Measurements from ENCODE around the gene C2CD2. TPM values are rescaled to one million over a fixed set of nuclear protein-coding genes. Genes with fewer than 3 reads are reported as not detected.

The C2CD2 gene
- total RNA-seq, 5 donors from 2014 or later (not counting 1 experiment from before 2014, with no cell fraction given) = 7.7 to 15.0 (median 9.5) TPM

DNA sequence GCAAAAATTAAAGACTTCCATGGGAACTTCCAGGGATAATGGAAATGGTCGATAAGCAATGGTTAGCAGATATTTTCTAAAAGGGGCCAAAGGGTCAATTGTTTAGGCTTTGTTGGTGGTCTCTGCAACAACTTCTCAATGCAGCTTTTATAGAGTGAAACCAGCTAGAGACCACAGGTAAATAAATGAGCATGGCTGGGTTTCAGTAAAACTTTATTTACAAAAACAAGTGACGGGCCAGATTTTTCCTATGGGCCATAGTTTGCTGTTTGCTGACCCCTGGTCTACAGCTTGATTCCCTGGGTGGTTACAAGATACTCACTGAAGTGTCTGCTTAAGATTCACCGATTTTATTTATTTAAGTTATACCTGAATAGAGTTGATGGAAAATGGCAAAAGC lies 52.0 kb downstream of the C2CD2 start:
- peaks cover 50% of the 10 kb centered on the region for H3K36me3 Mint-ChIP-seq
- H3K9me3 Mint-ChIP-seq = no peaks in the 10 kb centered on the region
- H3K4me3 Mint-ChIP-seq = no peak overlapping the region
- Histone ChIP-seq H3K9me3 (no peaks in the 10 kb centered on the region), H3K27ac (ENCODE audit: low read length) (no peak overlapping the region), H3K4me3 (ENCODE audit: control insufficient read depth in 1 of 2, extremely low read depth in 1 of 2, low read length in 1 of 2) (no peak overlapping the region), H3K4me1 (ENCODE audit: control insufficient read depth in 1 of 2, extremely low read depth in 1 of 2, insufficient read depth in 2 of 2, low read length in 2 of 2) (peaks cover 0 to 13% of the 10 kb centered on the region in 2 experiments), H3K27me3 (replicated peaks in 1 of 2; ENCODE audit: control insufficient read depth in 2 of 2, extremely low read depth in 1 of 2, insufficient read depth in 2 of 2, low read length in 1 of 2) (no peaks in the 10 kb centered on the region), H3K36me3 (ENCODE audit: control insufficient read depth in 2 of 2, extremely low read depth in 1 of 2, insufficient read depth in 1 of 2, low read length in 1 of 2) (peaks cover 6 to 7% of the 10 kb centered on the region in 2 donors)
- WGBS (ENCODE audit: insufficient coverage) = 100% methylated on average over 1 of the region's 3 CpGs
- ChIA-PET CTCF (no interaction called here), POLR2A (no interaction called here)
- no peak overlapping the region for H3K27ac Mint-ChIP-seq
- no peak for DNase-seq
- ATAC-seq (replicated peaks in 1 of 4) = no peak
- H3K4me1 Mint-ChIP-seq = peaks cover 10 to 26% (median 26%) of the 10 kb centered on the region in 3 donors
- no peaks in the 10 kb centered on the region for H3K27me3 Mint-ChIP-seq

DNA sequence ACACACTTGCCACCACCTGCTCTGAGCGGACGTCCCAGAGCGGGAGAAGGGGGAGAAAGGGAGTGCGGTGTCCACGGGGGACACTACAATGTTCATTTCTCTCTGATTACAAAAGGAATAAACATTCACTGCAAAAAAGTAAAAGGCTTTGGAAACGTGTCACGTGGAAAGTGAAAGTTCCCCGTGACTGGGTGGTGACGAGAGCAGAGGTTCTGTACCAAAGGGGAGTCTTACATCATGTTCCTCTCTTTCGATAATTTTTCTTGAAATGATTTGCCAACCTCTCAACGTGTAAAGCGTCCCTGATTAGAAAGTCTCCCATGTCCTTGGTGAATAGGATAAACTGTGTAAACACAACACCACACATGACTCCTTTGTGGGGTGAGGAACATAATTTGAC lies 52.7 kb downstream of the C2CD2 start:
- Histone ChIP-seq H3K9me3 (no peaks in the 10 kb centered on the region), H3K4me1 (ENCODE audit: control insufficient read depth in 1 of 2, extremely low read depth in 1 of 2, insufficient read depth in 2 of 2, low read length in 2 of 2) (peaks cover 1 to 15% of the 10 kb centered on the region in 2 experiments), H3K36me3 (ENCODE audit: control insufficient read depth in 2 of 2, extremely low read depth in 1 of 2, insufficient read depth in 1 of 2, low read length in 1 of 2) (peaks cover 5 to 6% of the 10 kb centered on the region in 2 donors), H3K27me3 (replicated peaks in 1 of 2; ENCODE audit: control insufficient read depth in 2 of 2, extremely low read depth in 1 of 2, insufficient read depth in 2 of 2, low read length in 1 of 2) (no peaks in the 10 kb centered on the region), H3K4me3 (ENCODE audit: control insufficient read depth in 1 of 2, extremely low read depth in 1 of 2, low read length in 1 of 2) (no peak overlapping the region), H3K27ac (ENCODE audit: low read length) (no peak overlapping the region)
- DNase-seq = no peak
- no peak overlapping the region for H3K4me3 Mint-ChIP-seq
- WGBS (ENCODE audit: insufficient coverage) = no CpG with 5 or more reads among the region's 12 CpGs
- ChIA-PET CTCF (no interaction called here), POLR2A (no interaction called here)
- no peak overlapping the region for H3K27ac Mint-ChIP-seq
- H3K4me1 Mint-ChIP-seq = peaks cover 12 to 29% (median 29%) of the 10 kb centered on the region in 3 donors
- no peaks in the 10 kb centered on the region for H3K27me3 Mint-ChIP-seq
- no peaks in the 10 kb centered on the region for H3K9me3 Mint-ChIP-seq
- H3K36me3 Mint-ChIP-seq = peaks cover 44% of the 10 kb centered on the region
- no peak for ATAC-seq (replicated peaks in 1 of 4)

DNA sequence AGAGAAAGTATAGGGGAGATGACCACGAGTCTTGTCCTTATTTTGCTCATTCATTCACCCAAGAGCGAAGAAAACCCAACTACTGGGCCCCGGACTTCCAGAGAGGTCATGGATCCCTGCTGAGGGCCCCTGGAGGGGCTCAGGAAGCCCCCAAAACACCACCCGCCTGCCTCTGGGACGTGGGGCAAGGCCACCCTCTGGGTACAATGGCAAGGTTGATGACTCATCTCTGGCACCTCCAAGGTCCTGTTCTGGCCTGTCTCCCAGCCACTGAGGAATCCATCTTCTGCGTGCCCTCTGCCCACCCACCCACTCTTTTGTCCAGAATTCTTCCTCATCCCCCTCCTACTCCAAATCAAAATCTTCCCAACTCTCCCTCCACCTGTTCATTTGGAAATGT lies 53.4 kb downstream of the C2CD2 start:
- H3K36me3 ChIP-seq (ENCODE audit: control insufficient read depth in 2 of 2, extremely low read depth in 1 of 2, insufficient read depth in 1 of 2, low read length in 1 of 2) = peaks cover 6 to 8% of the 10 kb centered on the region in 2 donors
- H3K9me3 Mint-ChIP-seq = no peaks in the 10 kb centered on the region
- CTCF ChIA-PET = no interaction called here
- H3K4me3 Mint-ChIP-seq = no peak overlapping the region
- H3K27ac ChIP-seq (ENCODE audit: low read length) = no peak overlapping the region
- H3K27ac Mint-ChIP-seq = no peak overlapping the region
- H3K4me1 ChIP-seq (ENCODE audit: control insufficient read depth in 1 of 2, extremely low read depth in 1 of 2, insufficient read depth in 2 of 2, low read length in 2 of 2) = peaks cover 3 to 19% of the 10 kb centered on the region in 2 experiments
- ATAC-seq (replicated peaks in 1 of 4) = no peak
- peaks cover 40% of the 10 kb centered on the region for H3K36me3 Mint-ChIP-seq
- no peaks in the 10 kb centered on the region for H3K27me3 Mint-ChIP-seq
- WGBS (ENCODE audit: insufficient coverage) = 86% methylated on average over 5 of the region's 6 CpGs
- POLR2A ChIA-PET = no interaction called here
- H3K9me3 ChIP-seq = no peaks in the 10 kb centered on the region
- DNase-seq = no peak
- H3K4me3 ChIP-seq (ENCODE audit: control insufficient read depth in 1 of 2, extremely low read depth in 1 of 2, low read length in 1 of 2) = no peak overlapping the region
- H3K27me3 ChIP-seq (replicated peaks in 1 of 2; ENCODE audit: control insufficient read depth in 2 of 2, extremely low read depth in 1 of 2, insufficient read depth in 2 of 2, low read length in 1 of 2) = no peaks in the 10 kb centered on the region
- H3K4me1 Mint-ChIP-seq = peaks cover 18 to 36% (median 36%) of the 10 kb centered on the region in 3 donors

DNA sequence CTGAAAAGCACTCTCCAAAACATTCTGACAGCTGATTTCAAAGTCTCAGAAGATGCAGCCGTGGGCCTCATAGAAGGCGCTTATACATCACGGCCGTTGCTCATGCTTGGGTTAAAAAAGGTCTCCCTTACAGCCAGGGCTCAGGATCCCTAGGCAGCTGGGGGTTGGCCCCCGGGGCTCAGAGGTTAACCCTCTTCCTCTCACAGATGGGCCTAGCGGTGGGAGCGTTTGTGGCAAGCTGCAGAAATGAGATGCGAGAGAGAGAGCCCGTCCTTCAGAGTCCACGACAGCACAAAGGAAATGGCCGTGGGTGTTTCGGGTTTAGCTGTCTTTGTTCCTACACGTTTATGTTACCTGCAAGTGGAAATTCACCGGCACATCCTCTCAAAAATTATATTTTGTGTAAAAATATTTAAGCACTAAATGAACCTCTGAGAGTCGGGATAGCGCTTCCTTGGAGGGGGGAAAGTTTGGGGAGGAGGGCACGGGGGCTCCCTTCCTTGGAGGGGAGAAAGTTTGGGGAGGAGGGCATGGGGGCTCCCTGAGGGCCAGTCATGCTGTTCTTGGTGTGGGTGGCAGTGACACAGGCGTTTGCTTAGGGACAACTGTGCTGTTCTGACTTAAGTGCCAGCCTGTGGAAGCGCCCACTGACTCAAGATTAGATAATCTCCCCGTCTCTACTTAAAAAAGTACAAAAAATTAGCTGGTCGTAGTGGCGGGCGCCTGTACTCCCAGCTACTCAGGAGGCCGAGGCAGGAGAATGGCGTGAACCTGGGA lies 54.2 kb downstream of the C2CD2 start:
- H3K4me1 ChIP-seq (ENCODE audit: control insufficient read depth in 1 of 2, extremely low read depth in 1 of 2, insufficient read depth in 2 of 2, low read length in 2 of 2) = peaks cover 3 to 19% of the 10 kb centered on the region in 2 experiments
- DNase-seq (peak in 17 of 35 experiments; percentile 3 to 46 (median 16)), ATAC-seq (replicated peaks in 1 of 4) (peak; percentile 37 to 58 (median 46))
- H3K36me3 ChIP-seq (ENCODE audit: control insufficient read depth in 2 of 2, extremely low read depth in 1 of 2, insufficient read depth in 1 of 2, low read length in 1 of 2) = peaks cover 6 to 12% of the 10 kb centered on the region in 2 donors
- Mint-ChIP-seq H3K4me3 (peak overlapping the region in 2 of 3 donors; percentile 17 to 57), H3K36me3 (peaks cover 36% of the 10 kb centered on the region), H3K27ac (peak overlapping the region; percentile 58 to 79), H3K9me3 (no peaks in the 10 kb centered on the region), H3K4me1 (peaks cover 21 to 39% (median 38%) of the 10 kb centered on the region in 3 donors), H3K27me3 (no peaks in the 10 kb centered on the region)
- no peak overlapping the region for H3K27ac ChIP-seq (ENCODE audit: low read length)
- no peaks in the 10 kb centered on the region for H3K9me3 ChIP-seq
- H3K27me3 ChIP-seq (replicated peaks in 1 of 2; ENCODE audit: control insufficient read depth in 2 of 2, extremely low read depth in 1 of 2, insufficient read depth in 2 of 2, low read length in 1 of 2) = no peaks in the 10 kb centered on the region
- H3K4me3 ChIP-seq (ENCODE audit: control insufficient read depth in 1 of 2, extremely low read depth in 1 of 2, low read length in 1 of 2) = no peak overlapping the region
- WGBS (ENCODE audit: insufficient coverage) = 41% methylated on average over 6 of the region's 25 CpGs
- POLR2A ChIA-PET = no interaction called here
- CTCF ChIA-PET = no interaction called here

DNA sequence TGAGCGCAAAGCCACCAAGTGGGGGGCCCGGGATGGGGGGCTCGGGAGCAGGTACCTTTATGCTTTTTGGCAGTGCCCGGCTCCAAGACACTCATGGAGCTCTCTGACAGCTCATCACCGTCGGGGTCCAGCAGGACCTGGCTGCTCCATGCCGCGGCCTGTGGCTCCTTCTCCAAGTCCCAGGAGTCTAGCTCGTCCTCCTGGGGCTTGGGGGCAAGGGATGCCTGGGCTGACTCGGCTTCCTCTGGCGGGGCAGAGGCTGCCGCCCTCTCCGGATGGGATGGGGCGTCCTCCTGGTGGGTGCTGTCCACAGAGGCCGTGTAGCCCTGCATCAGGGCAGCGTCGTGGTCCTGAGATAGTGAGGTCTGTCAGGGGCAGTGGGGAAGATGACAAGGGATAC lies 54.8 kb downstream of the C2CD2 start:
- WGBS (ENCODE audit: insufficient coverage) = 88% methylated on average over 13 of the region's 17 CpGs
- ChIA-PET CTCF (no interaction called here), POLR2A (no interaction called here)
- peaks cover 21 to 39% (median 38%) of the 10 kb centered on the region in 3 donors for H3K4me1 Mint-ChIP-seq
- peaks cover 10 to 12% of the 10 kb centered on the region in 2 donors for H3K36me3 ChIP-seq (ENCODE audit: control insufficient read depth in 2 of 2, extremely low read depth in 1 of 2, insufficient read depth in 1 of 2, low read length in 1 of 2)
- H3K4me3 Mint-ChIP-seq = peak overlapping the region in 2 of 3 donors; percentile 9 to 57
- H3K27ac Mint-ChIP-seq = peak overlapping the region in 1 of 2 donors; percentile 58
- H3K4me3 ChIP-seq (ENCODE audit: control insufficient read depth in 1 of 2, extremely low read depth in 1 of 2, low read length in 1 of 2) = no peak overlapping the region
- ATAC-seq (replicated peaks in 1 of 4) = no peak
- no peaks in the 10 kb centered on the region for H3K9me3 Mint-ChIP-seq
- H3K4me1 ChIP-seq (ENCODE audit: control insufficient read depth in 1 of 2, extremely low read depth in 1 of 2, insufficient read depth in 2 of 2, low read length in 2 of 2) = peaks cover 3 to 19% of the 10 kb centered on the region in 2 experiments
- no peak overlapping the region for H3K27ac ChIP-seq (ENCODE audit: low read length)
- H3K36me3 Mint-ChIP-seq = peaks cover 34% of the 10 kb centered on the region
- no peaks in the 10 kb centered on the region for H3K9me3 ChIP-seq
- H3K27me3 ChIP-seq (replicated peaks in 1 of 2; ENCODE audit: control insufficient read depth in 2 of 2, extremely low read depth in 1 of 2, insufficient read depth in 2 of 2, low read length in 1 of 2) = no peaks in the 10 kb centered on the region
- H3K27me3 Mint-ChIP-seq = no peaks in the 10 kb centered on the region
- DNase-seq = no peak

DNA sequence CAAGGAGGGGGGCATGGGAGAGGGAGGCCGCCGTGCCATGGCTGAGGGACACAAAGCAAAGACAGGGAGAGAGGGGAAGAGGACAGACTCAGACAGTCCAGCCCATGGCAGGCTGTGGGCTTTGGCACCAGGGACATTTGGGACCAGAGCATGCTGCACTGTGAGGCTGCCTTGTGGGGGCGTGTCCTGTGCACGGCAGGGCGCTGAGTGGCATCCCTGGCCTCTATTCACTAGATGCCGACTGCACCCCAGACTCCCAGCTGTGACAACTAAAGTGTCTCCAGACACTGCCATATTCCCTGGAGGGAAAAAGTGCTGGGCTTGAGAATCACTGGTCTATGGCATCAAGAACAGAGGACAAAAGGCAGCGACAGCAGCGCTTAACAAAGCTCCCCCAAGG lies 56.1 kb downstream of the C2CD2 start:
- Mint-ChIP-seq H3K4me1 (peaks cover 21 to 39% (median 38%) of the 10 kb centered on the region in 3 donors), H3K27me3 (no peaks in the 10 kb centered on the region), H3K27ac (no peak overlapping the region), H3K9me3 (no peaks in the 10 kb centered on the region), H3K4me3 (no peak overlapping the region), H3K36me3 (peaks cover 29% of the 10 kb centered on the region)
- no peak for DNase-seq
- ChIA-PET POLR2A (interaction anchor here in 1 of 2 donors (0.6 kb wide), 1 partner anchor 617 kb away, joined by 3 read pairs; no protein-coding TSS in a partner anchor), CTCF (no interaction called here)
- no peaks in the 10 kb centered on the region for H3K27me3 ChIP-seq (replicated peaks in 1 of 2; ENCODE audit: control insufficient read depth in 2 of 2, extremely low read depth in 1 of 2, insufficient read depth in 2 of 2, low read length in 1 of 2)
- WGBS (ENCODE audit: insufficient coverage) = 96% methylated on average over 8 of the region's 8 CpGs
- no peak overlapping the region for H3K4me3 ChIP-seq (ENCODE audit: control insufficient read depth in 1 of 2, extremely low read depth in 1 of 2, low read length in 1 of 2)
- H3K27ac ChIP-seq (ENCODE audit: low read length) = no peak overlapping the region
- peaks cover 3 to 19% of the 10 kb centered on the region in 2 experiments for H3K4me1 ChIP-seq (ENCODE audit: control insufficient read depth in 1 of 2, extremely low read depth in 1 of 2, insufficient read depth in 2 of 2, low read length in 2 of 2)
- peaks cover 6 to 10% of the 10 kb centered on the region in 2 donors for H3K36me3 ChIP-seq (ENCODE audit: control insufficient read depth in 2 of 2, extremely low read depth in 1 of 2, insufficient read depth in 1 of 2, low read length in 1 of 2)
- no peaks in the 10 kb centered on the region for H3K9me3 ChIP-seq
- ATAC-seq (replicated peaks in 1 of 4) = no peak

All from T-cell (primary cell).